Mesendoderm (in vitro differentiated cells): Measurements from ENCODE around the gene SLC6A17.

ENCODE experiments used
- DNase-seq: peaks from one replicate; pipeline ENCODE4 v3.0.0; 2013
- H2AK5ac ChIP-seq: 2 replicates; pipeline ENCODE4 v1.6.1; 2013; ENCODE audit warnings: low read length, inconsistent platforms
- H2BK120ac ChIP-seq: 2 replicates; pipeline ENCODE4 v1.6.1; 2013; ENCODE audit warnings: low read depth, mild to moderate bottlenecking, low read length, moderate library complexity, mixed read lengths
- H2BK15ac ChIP-seq: replicated peaks from 2 replicates; pipeline ENCODE4 v1.6.1; 2013; ENCODE audit warnings: low read depth, mild to moderate bottlenecking, moderate library complexity
- H2BK5ac ChIP-seq: 2 replicates; pipeline ENCODE4 v1.6.1; 2013; ENCODE audit warnings: low read length, inconsistent platforms
- H3K18ac ChIP-seq: 2 replicates; pipeline ENCODE4 v1.6.1; 2013; ENCODE audit warnings: mild to moderate bottlenecking, low read length, mixed read lengths
- H3K23ac ChIP-seq: one replicate; pipeline ENCODE4 v1.6.1; 2013; ENCODE audit warnings: low read length
- H3K27ac ChIP-seq: 2 replicates; pipeline ENCODE4 v1.5.1; 2013; ENCODE audit warnings: low read depth, mild to moderate bottlenecking, inconsistent platforms, low read length, moderate library complexity
- H3K27me3 ChIP-seq: 2 replicates; pipeline ENCODE4 v1.6.1; 2013; ENCODE audit warnings: low read length, control low read depth, mild to moderate bottlenecking, inconsistent platforms; ENCODE audit not compliant: insufficient read depth, poor library complexity
- H3K36me3 ChIP-seq: 2 replicates; pipeline ENCODE4 v1.6.1; 2013; ENCODE audit warnings: low read length, inconsistent platforms; ENCODE audit not compliant: control insufficient read depth, insufficient read depth
- H3K4ac ChIP-seq: one replicate; pipeline ENCODE4 v1.6.1; 2013; ENCODE audit warnings: low read depth, mild to moderate bottlenecking, low read length, moderate library complexity
- H3K4me1 ChIP-seq: 2 replicates; pipeline ENCODE4 v1.6.1; 2013; ENCODE audit warnings: low read depth, low read length, inconsistent platforms; ENCODE audit not compliant: control insufficient read depth
- H3K4me2 ChIP-seq: 2 replicates; pipeline ENCODE4 v1.6.1; 2013; ENCODE audit warnings: low read length
- H3K4me3 ChIP-seq: 2 replicates; pipeline ENCODE4 v1.5.1; 2013; ENCODE audit warnings: mild to moderate bottlenecking, low read length
- H3K56ac ChIP-seq: one replicate; pipeline ENCODE4 v1.6.1; 2013; ENCODE audit warnings: low read length
- H3K79me1 ChIP-seq: 2 replicates; pipeline ENCODE4 v1.6.1; 2013; ENCODE audit warnings: low read length, inconsistent platforms
- H3K79me2 ChIP-seq: 2 replicates; pipeline ENCODE4 v1.6.1; 2013; ENCODE audit warnings: mild to moderate bottlenecking, low read length; ENCODE audit not compliant: control insufficient read depth, insufficient read depth
- H3K9ac ChIP-seq: 2 replicates; pipeline ENCODE4 v1.6.1; 2013; ENCODE audit warnings: low read length, inconsistent platforms
- H4K5ac ChIP-seq: one replicate; pipeline ENCODE4 v1.6.1; 2013; ENCODE audit warnings: low read length
- H4K8ac ChIP-seq: one replicate; pipeline ENCODE4 v1.6.1; 2013; ENCODE audit warnings: low read depth, mild to moderate bottlenecking, control low read depth, low read length, moderate library complexity
- WGBS: extraction: QIAGEN DNeasy Blood & Tissue Kit; methylation state at CpG from one replicate; pipeline ENCODE4 v1.1.7; 2013; ENCODE audit warnings: low lambda C conversion rate, missing lambda C conversion rate; ENCODE audit not compliant: insufficient coverage; ENCODE audit errors: extremely low coverage; 5-methylcytosine and 5-hydroxymethylcytosine counted together

SLC6A17 gene

DNA sequence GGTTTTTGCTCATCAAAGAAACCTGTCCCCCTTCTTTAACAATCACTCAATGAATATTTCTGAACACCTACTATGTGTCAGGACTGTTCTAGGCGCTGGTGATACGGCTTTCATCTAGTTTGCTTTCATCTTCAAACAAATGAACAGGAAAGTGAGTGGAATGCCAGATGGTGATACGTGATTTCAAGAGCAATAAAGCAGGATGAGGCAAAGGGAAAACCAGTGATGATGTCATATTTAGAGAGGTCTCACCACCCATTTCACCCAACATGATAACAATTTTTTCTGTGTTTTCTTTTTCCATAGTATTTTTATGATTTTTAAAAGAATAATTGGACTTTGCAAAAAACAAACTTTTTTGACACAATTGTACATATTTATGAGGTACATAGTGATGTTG lies 11.3 kb upstream of the SLC6A17 start:
- Histone ChIP-seq H2BK5ac (no peak overlapping the region), H4K5ac (no peak overlapping the region), H3K4me2 (no peak overlapping the region), H2BK120ac (no peak overlapping the region), H3K36me3 (no peaks in the 10 kb centered on the region), H3K56ac (no peak overlapping the region), H4K8ac (no peak overlapping the region), H3K23ac (no peak overlapping the region), H3K9ac (no peak overlapping the region), H3K4ac (no peak overlapping the region), H3K4me3 (no peak overlapping the region), H2BK15ac (no peak overlapping the region), H3K79me1 (no peaks in the 10 kb centered on the region), H3K18ac (no peak overlapping the region), H3K27me3 (no peaks in the 10 kb centered on the region), H3K27ac (no peak overlapping the region), H3K79me2 (no peaks in the 10 kb centered on the region), H2AK5ac (no peak overlapping the region), H3K4me1 (peaks cover 2% of the 10 kb centered on the region)
- no CpG with 5 or more reads among the region's 3 CpGs for WGBS
- no peak for DNase-seq

DNA sequence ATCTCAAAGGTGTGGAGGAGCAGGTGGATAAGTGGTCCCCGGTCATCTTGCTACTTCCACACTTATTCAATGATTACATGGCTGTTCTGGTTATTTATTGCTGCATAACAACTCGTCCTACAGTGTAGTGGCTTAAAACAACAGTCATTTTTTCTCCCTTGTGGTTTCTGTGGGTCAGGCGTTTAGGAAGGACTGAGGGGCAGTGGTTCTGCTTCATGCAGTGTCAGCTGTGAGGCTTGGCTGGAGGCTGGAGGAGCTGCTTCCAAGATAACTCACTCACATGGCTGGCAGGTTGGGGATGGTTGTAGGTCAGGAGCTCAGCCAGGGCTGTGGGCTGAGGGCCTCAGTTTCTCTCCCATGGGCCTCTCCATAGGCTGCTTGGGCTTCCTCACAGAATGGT lies 5.9 kb upstream of the SLC6A17 start:
- Histone ChIP-seq H3K4me1 (no peaks in the 10 kb centered on the region), H2AK5ac (no peak overlapping the region), H2BK5ac (no peak overlapping the region), H3K4me3 (no peak overlapping the region), H3K23ac (no peak overlapping the region), H3K18ac (no peak overlapping the region), H3K79me1 (no peaks in the 10 kb centered on the region), H3K4ac (no peak overlapping the region), H2BK120ac (no peak overlapping the region), H3K9ac (no peak overlapping the region), H2BK15ac (no peak overlapping the region), H3K79me2 (no peaks in the 10 kb centered on the region), H3K27ac (no peak overlapping the region), H3K4me2 (no peak overlapping the region), H4K8ac (no peak overlapping the region), H3K36me3 (no peaks in the 10 kb centered on the region), H3K27me3 (peaks cover 9% of the 10 kb centered on the region), H4K5ac (no peak overlapping the region), H3K56ac (no peak overlapping the region)
- no CpG with 5 or more reads among the region's 3 CpGs for WGBS
- DNase-seq, result no peak

DNA sequence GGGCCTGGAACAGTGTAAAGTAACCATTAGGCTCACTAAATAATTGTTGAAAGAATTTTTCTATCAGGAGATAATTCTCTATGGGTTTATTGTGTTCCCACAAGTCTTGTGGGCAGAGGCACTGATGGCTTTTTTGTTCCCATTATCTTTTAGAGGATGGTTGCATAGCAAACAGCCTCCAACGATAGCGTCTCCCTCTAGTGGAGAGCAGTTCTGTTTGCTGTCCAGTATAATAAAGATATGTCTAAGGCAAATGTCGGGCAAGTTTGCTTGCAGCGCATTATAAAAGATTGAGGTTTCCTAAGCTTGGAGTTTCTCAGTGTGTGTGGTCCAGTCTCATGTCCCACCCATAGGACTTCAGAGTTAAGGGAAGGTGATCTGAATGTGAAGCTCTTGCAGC lies 1.3 kb upstream of the SLC6A17 start:
- Histone ChIP-seq H3K9ac (no peak overlapping the region), H3K79me1 (no peaks in the 10 kb centered on the region), H3K18ac (no peak overlapping the region), H2BK5ac (no peak overlapping the region), H3K4me2 (no peak overlapping the region), H3K4ac (no peak overlapping the region), H4K8ac (no peak overlapping the region), H3K23ac (no peak overlapping the region), H3K36me3 (no peaks in the 10 kb centered on the region), H3K4me1 (no peaks in the 10 kb centered on the region), H4K5ac (no peak overlapping the region), H3K79me2 (no peaks in the 10 kb centered on the region), H3K4me3 (no peak overlapping the region), H2AK5ac (no peak overlapping the region), H3K56ac (no peak overlapping the region), H2BK15ac (no peak overlapping the region), H3K27me3 (peaks cover 36% of the 10 kb centered on the region), H3K27ac (no peak overlapping the region), H2BK120ac (no peak overlapping the region)
- DNase-seq, result no peak
- no CpG with 5 or more reads among the region's 4 CpGs for WGBS

DNA sequence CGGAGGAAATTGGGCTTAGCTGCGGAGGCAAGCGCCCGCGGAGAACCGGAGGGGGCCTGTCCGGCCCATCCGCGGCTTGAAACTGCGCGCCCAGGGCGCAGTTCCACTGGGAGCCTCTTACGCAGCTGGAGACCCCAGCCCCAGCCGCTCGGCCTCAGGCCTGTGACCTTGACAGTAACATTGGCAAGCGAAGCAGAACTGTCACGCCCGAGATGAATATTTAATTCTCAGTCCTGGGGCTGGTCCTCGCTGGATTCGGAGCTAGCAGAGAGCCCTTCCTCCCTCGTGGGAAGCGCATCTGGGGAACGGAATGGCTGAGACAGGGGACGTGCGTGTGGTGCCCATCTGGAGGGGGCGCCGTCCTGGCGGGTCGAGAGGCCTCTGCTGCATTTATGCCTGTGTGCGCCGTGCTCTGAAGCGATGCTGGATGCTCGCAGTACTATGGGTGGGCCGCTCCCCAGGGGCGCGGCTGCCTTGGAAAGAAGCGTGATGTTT lies 928 bp downstream of the SLC6A17 start:
- Histone ChIP-seq H3K4me3 (no peak overlapping the region), H3K4ac (no peak overlapping the region), H3K79me2 (no peaks in the 10 kb centered on the region), H2BK120ac (no peak overlapping the region), H3K27ac (no peak overlapping the region), H3K56ac (no peak overlapping the region), H3K9ac (no peak overlapping the region), H4K5ac (no peak overlapping the region), H3K36me3 (no peaks in the 10 kb centered on the region), H3K79me1 (no peaks in the 10 kb centered on the region), H4K8ac (no peak overlapping the region), H2BK5ac (no peak overlapping the region), H3K27me3 (peaks cover 36% of the 10 kb centered on the region), H2BK15ac (no peak overlapping the region), H3K18ac (no peak overlapping the region), H3K4me1 (no peaks in the 10 kb centered on the region), H3K23ac (no peak overlapping the region), H3K4me2 (peak overlapping the region; percentile 78), H2AK5ac (no peak overlapping the region)
- no CpG with 5 or more reads among the region's 37 CpGs for WGBS
- no peak for DNase-seq

DNA sequence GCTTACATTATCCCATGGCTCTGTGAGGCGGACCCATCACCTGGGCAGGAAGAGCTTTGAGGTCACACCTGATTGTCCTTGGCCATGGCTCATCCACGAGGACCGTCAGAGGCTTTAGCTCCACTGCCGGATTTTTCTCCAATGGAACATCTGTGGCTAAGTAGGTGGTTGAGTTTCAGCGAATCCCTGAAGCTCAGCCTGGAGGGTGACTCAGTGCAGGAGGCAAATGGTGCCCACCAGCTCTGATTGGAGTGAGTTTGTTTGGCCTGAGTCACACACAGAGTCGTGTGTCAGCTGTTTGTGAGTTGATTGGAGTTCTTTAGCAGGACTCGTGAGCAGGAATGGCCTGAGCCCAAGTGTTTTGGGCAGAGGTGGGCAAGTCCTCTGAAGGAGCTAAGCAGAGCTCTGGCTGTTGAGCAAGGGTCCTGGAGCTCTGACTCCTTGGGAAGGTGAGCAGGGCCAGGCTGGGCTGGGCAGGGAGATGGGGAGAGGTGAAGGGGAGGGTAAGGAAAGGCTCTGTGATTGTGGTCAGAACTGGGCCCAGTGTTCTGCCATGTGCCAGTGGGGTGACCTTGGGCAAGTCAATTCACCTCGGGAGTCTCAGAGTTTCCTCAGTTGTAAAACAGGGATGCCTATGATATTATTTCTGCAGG lies 2.0 kb downstream of the SLC6A17 start:
- Histone ChIP-seq H3K4ac (no peak overlapping the region), H2AK5ac (no peak overlapping the region), H3K56ac (no peak overlapping the region), H3K4me1 (no peaks in the 10 kb centered on the region), H3K18ac (no peak overlapping the region), H3K79me2 (no peaks in the 10 kb centered on the region), H2BK5ac (no peak overlapping the region), H2BK120ac (no peak overlapping the region), H3K23ac (no peak overlapping the region), H3K79me1 (no peaks in the 10 kb centered on the region), H3K27ac (no peak overlapping the region), H2BK15ac (no peak overlapping the region), H3K36me3 (no peaks in the 10 kb centered on the region), H4K5ac (no peak overlapping the region), H3K9ac (no peak overlapping the region), H3K27me3 (peaks cover 34% of the 10 kb centered on the region), H3K4me2 (no peak overlapping the region), H4K8ac (no peak overlapping the region), H3K4me3 (no peak overlapping the region)
- WGBS, result no CpG with 5 or more reads among the region's 8 CpGs
- peak; percentile 39 for DNase-seq

DNA sequence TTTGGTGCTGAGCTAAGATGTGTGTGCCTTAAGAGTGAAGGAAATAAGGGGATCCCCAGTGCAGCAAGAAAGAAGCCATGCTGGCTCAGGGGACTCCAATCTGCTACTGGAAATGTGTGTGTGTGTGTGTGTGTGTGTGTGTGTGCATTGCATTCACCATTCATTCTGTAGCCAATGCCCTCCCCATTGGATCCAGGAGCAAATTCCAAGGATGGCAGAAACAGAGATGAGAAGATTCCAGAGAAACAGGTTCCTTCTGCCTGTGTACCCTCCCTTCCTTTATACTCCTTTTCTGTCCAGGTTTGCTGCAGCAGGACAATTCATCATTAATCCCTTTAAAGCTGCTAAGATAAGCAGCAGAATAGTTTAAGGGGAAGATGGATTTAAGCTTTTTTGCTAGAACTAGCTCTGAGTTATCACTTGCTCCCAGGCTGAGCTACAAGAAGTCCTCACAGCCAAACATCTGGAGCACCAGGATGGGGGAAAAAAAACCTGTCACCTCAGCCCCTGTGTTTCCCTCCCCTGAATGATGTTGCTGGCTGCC lies 3.2 kb downstream of the SLC6A17 start:
- Histone ChIP-seq H3K27me3 (peaks cover 33% of the 10 kb centered on the region), H3K79me2 (no peaks in the 10 kb centered on the region), H3K4me2 (no peak overlapping the region), H2BK120ac (no peak overlapping the region), H2BK5ac (no peak overlapping the region), H3K23ac (no peak overlapping the region), H3K9ac (no peak overlapping the region), H2BK15ac (no peak overlapping the region), H4K8ac (no peak overlapping the region), H3K56ac (no peak overlapping the region), H3K4me1 (no peaks in the 10 kb centered on the region), H3K79me1 (no peaks in the 10 kb centered on the region), H3K4me3 (no peak overlapping the region), H3K36me3 (no peaks in the 10 kb centered on the region), H2AK5ac (no peak overlapping the region), H3K27ac (no peak overlapping the region), H4K5ac (no peak overlapping the region), H3K18ac (no peak overlapping the region), H3K4ac (no peak overlapping the region)
- DNase-seq, result no peak
